ENCODE data around the gene SLC7A8. TPM values are rescaled to one million over a fixed set of nuclear protein-coding genes. Genes with fewer than 3 reads are reported as not detected.

The SLC7A8 gene
- total RNA-seq, 1 experiment from 2014 or later: 27.8 TPM

GRCh38 chr14:23125933-23126524 lies 57.4 kb downstream of the SLC7A8 start:
- in situ Hi-C loops (cut with HindIII; ENCODE audit: low pct_unique_long_range_greater_than_20kb, low sequenced_read_pairs): no loop called here

GRCh38 chr14:23125011-23125410 lies 58.4 kb downstream of the SLC7A8 start:
- in situ Hi-C loops (cut with HindIII; ENCODE audit: low pct_unique_long_range_greater_than_20kb, low sequenced_read_pairs): no loop called here
- DNase-seq (ENCODE audit: low read depth, low spot score): no peak

More at GRCh38 chr14:23125933-23126524, 57.4 kb downstream of the SLC7A8 start:
- DNase-seq (ENCODE audit: low read depth, low spot score): no peak

- in situ Hi-C loops (cut with HindIII; ENCODE audit: low pct_unique_long_range_greater_than_20kb, low sequenced_read_pairs): no loop called here
- no peak for DNase-seq (ENCODE audit: low read depth, low spot score)
These were observed 59.0 kb downstream of the SLC7A8 start for GRCh38 chr14:23124337-23124954.

- in situ Hi-C loops (cut with HindIII; ENCODE audit: low pct_unique_long_range_greater_than_20kb, low sequenced_read_pairs): no loop called here
- DNase-seq (ENCODE audit: low read depth, low spot score): no peak
These were observed 60.0 kb downstream of the SLC7A8 start for GRCh38 chr14:23123419-23123818.

GRCh38 chr14:23122086-23122485 lies 61.4 kb downstream of the SLC7A8 start:
- no peak for DNase-seq (ENCODE audit: low read depth, low spot score)
- in situ Hi-C loops (cut with HindIII; ENCODE audit: low pct_unique_long_range_greater_than_20kb, low sequenced_read_pairs): no loop called here

- in situ Hi-C loops (cut with HindIII; ENCODE audit: low pct_unique_long_range_greater_than_20kb, low sequenced_read_pairs): no loop called here
- DNase-seq (ENCODE audit: low read depth, low spot score): no peak
These were observed 62.1 kb downstream of the SLC7A8 start for GRCh38 chr14:23121361-23121771.

- in situ Hi-C loops (cut with HindIII; ENCODE audit: low pct_unique_long_range_greater_than_20kb, low sequenced_read_pairs): no loop called here
- peak; percentile 88 for DNase-seq (ENCODE audit: low read depth, low spot score)
These were observed 62.8 kb downstream of the SLC7A8 start for GRCh38 chr14:23120541-23121251.

- no peak for DNase-seq (ENCODE audit: low read depth, low spot score)
- in situ Hi-C loops (cut with HindIII; ENCODE audit: low pct_unique_long_range_greater_than_20kb, low sequenced_read_pairs): no loop called here
These were observed 63.8 kb downstream of the SLC7A8 start for GRCh38 chr14:23119363-23120327.

GRCh38 chr14:23118506-23119362 lies 64.7 kb downstream of the SLC7A8 start, which contains the start of gene CEBPE:
Gene CEBPE (minus strand): TSS chr14:23119255. CDS start chr14:23119091, 164 bp downstream.
- in situ Hi-C loops (cut with HindIII; ENCODE audit: low pct_unique_long_range_greater_than_20kb, low sequenced_read_pairs): no loop called here
- DNase-seq (ENCODE audit: low read depth, low spot score): no peak

GRCh38 chr14:23117371-23118020 lies 66.0 kb downstream of the SLC7A8 start:
- no peak for DNase-seq (ENCODE audit: low read depth, low spot score)

GRCh38 chr14:23115918-23116317 lies 67.5 kb downstream of the SLC7A8 start:
- in situ Hi-C loops (cut with HindIII; ENCODE audit: low pct_unique_long_range_greater_than_20kb, low sequenced_read_pairs): no loop called here
- no peak for DNase-seq (ENCODE audit: low read depth, low spot score)

More at GRCh38 chr14:23117371-23118020, 66.0 kb downstream of the SLC7A8 start:
- in situ Hi-C loops (cut with HindIII; ENCODE audit: low pct_unique_long_range_greater_than_20kb, low sequenced_read_pairs): no loop called here

GRCh38 chr14:23115039-23115731 lies 68.3 kb downstream of the SLC7A8 start:
- peak; percentile 56 for DNase-seq (ENCODE audit: low read depth, low spot score)
- in situ Hi-C loops (cut with HindIII; ENCODE audit: low pct_unique_long_range_greater_than_20kb, low sequenced_read_pairs): no loop called here

GRCh38 chr14:23114669-23115038 lies 68.8 kb downstream of the SLC7A8 start:
- in situ Hi-C loops (cut with HindIII; ENCODE audit: low pct_unique_long_range_greater_than_20kb, low sequenced_read_pairs): no loop called here
- no peak for DNase-seq (ENCODE audit: low read depth, low spot score)

- in situ Hi-C loops (cut with HindIII; ENCODE audit: low pct_unique_long_range_greater_than_20kb, low sequenced_read_pairs): no loop called here
- DNase-seq (ENCODE audit: low read depth, low spot score): no peak
These were observed 69.4 kb downstream of the SLC7A8 start for GRCh38 chr14:23114120-23114458.

GRCh38 chr14:23113431-23114119 lies 69.9 kb downstream of the SLC7A8 start:
- in situ Hi-C loops (cut with HindIII; ENCODE audit: low pct_unique_long_range_greater_than_20kb, low sequenced_read_pairs): no loop called here
- no peak for DNase-seq (ENCODE audit: low read depth, low spot score)

Data from SK-MEL-5 (cell line).